Upper lobe of left lung (tissue), 6 donors: ENCODE data around the gene CCK. TPM values are rescaled to one million over a fixed set of nuclear protein-coding genes. Genes with fewer than 3 reads are reported as not detected.

Source experiments
- ATAC-seq, 2 donors: fragments of 200-7000 bp; cut with Tn5 transposase; one replicate each; pipeline ENCODE4 v1.9.1; 2022; ENCODE audit warnings: mild to moderate bottlenecking in 2 of 2, moderate library complexity in 2 of 2; ENCODE audit not compliant: low FRiP score in 2 of 2
- DNase-seq, 2 donors: peaks; one replicate each; pipeline ENCODE4 v3.0.0-alpha.2; 2019 to 2020
- H3K27ac ChIP-seq, 4 donors: fragments of 200-600 bp; sonication (generic); one replicate each; pipeline ENCODE4 v1.5.1; 2016 to 2019
- H3K27me3 ChIP-seq, 4 donors: fragments of 200-600 bp; sonication (generic); one replicate each; pipeline ENCODE4 v1.5.1; 2017 to 2019
- H3K36me3 ChIP-seq, 4 donors: fragments of 200-600 bp; sonication (generic); one replicate each; pipeline ENCODE4 v1.5.1; 2016 to 2019
- H3K4me1 ChIP-seq, 4 donors: fragments of 200-600 bp; sonication (generic); one replicate each; pipeline ENCODE4 v1.5.1; 2018 to 2019
- H3K4me3 ChIP-seq, 4 donors: fragments of 200-600 bp; sonication (generic); one replicate each; pipeline ENCODE4 v1.5.1; 2017 to 2019; ENCODE audit warnings: mild to moderate bottlenecking in 2 of 4, moderate library complexity in 1 of 4
- H3K9me3 ChIP-seq, 4 donors: fragments of 200-600 bp; sonication (generic); one replicate each; pipeline ENCODE4 v1.5.1; 2018 to 2019
- CTCF ChIP-seq, 6 experiments: fragments of 450-650 bp in 4 of 6; fragments of 200-600 bp in 2 of 6; sonication (generic) in 2 of 6; IDR thresholded peaks; one replicate each; pipeline ENCODE4 v1.5.1; 2016 to 2019; ENCODE audit warnings: antibody characterized with exemption in 6 of 6
- EP300 ChIP-seq, 4 donors: sonication (generic); formaldehyde crosslinking; IDR thresholded peaks; one replicate each; pipeline ENCODE4 v1.5.1; 2017; ENCODE audit warnings: antibody characterized with exemption in 4 of 4, control low read depth in 2 of 4
- POLR2A ChIP-seq, 4 donors: fragments of 450-650 bp; IDR thresholded peaks; one replicate each; pipeline ENCODE4 v1.5.1; 2016 to 2017; ENCODE audit warnings: antibody characterized with exemption in 4 of 4, mild to moderate bottlenecking in 2 of 4
- POLR2AphosphoS5 ChIP-seq, 2 donors: sonication (generic); formaldehyde crosslinking; IDR thresholded peaks; one replicate each; pipeline ENCODE4 v1.5.1; 2017; ENCODE audit warnings: antibody characterized with exemption in 2 of 2
- WGBS, 2 donors: methylation state at CpG; one replicate each; pipeline ENCODE4 v1.1.5; 2017 to 2018; 5-methylcytosine and 5-hydroxymethylcytosine counted together
- total RNA-seq, 6 donors: library from RNA; depleted of rRNA in 4 of 6; stranded (reverse); fragments of >200 nt in 4 of 6; gene quantifications; one replicate each; pipeline versions ENCODE4 v1.1.0 to v1.2.1, GENCODE V29; 2016 to 2021
- donor health status: DM: no; HTN: no; CAD: no; lungs with moderate emphysema.
- donor health status: DM: no; HTN: yes; CAD: no; lungs with severe emphysema.

Gene CCK
- total RNA-seq, 6 donors from 2014 or later, result 2.0 to 7.3 (median 3.3) TPM; not detected in 3

- no peaks in the 10 kb centered on the region for H3K36me3 ChIP-seq
- DNase-seq (no peak), ATAC-seq (peak in 1 of 2 donors; percentile 52)
- no peak overlapping the region for H3K4me3 ChIP-seq
- TF ChIP-seq POLR2A (IDR thresholded peaks at IDR 0.05) (no peak), CTCF (IDR thresholded peaks at IDR 0.05) (no peak), EP300 (IDR thresholded peaks at IDR 0.05) (no peak), POLR2AphosphoS5 (IDR thresholded peaks at IDR 0.05) (no peak)
- 73 to 83% methylated on average over 3 of the region's 3 CpGs for WGBS, 2 donors
- H3K27ac ChIP-seq, result no peak overlapping the region
- no peaks in the 10 kb centered on the region for H3K27me3 ChIP-seq
- no peaks in the 10 kb centered on the region for H3K4me1 ChIP-seq
- H3K9me3 ChIP-seq, result peaks cover 0 to 12% (median 4%) of the 10 kb centered on the region in 4 donors
Observed at GRCh38 chr3:42276141-42277132, 10.5 kb upstream of the CCK start.

GRCh38 chr3:42275217-42275616 is 9.2 kb upstream of the CCK start:
- Histone ChIP-seq H3K4me1 (no peaks in the 10 kb centered on the region), H3K36me3 (no peaks in the 10 kb centered on the region), H3K4me3 (no peak overlapping the region), H3K9me3 (peaks cover 0 to 12% (median 2%) of the 10 kb centered on the region in 4 donors), H3K27ac (no peak overlapping the region), H3K27me3 (no peaks in the 10 kb centered on the region)
- DNase-seq (no peak), ATAC-seq (no peak)
- WGBS, 2 donors, result 43 to 46% methylated on average over 1 of the region's 1 CpG
- TF ChIP-seq CTCF (IDR thresholded peaks at IDR 0.05), result no peak
- no peak for TF ChIP-seq EP300 (IDR thresholded peaks at IDR 0.05)
- TF ChIP-seq POLR2AphosphoS5 (IDR thresholded peaks at IDR 0.05), result no peak
- TF ChIP-seq POLR2A (IDR thresholded peaks at IDR 0.05), result no peak

GRCh38 chr3:42274266-42274665 is 8.3 kb upstream of the CCK start:
- ATAC-seq, result no peak
- H3K36me3 ChIP-seq, result no peaks in the 10 kb centered on the region
- DNase-seq, result no peak
- no peaks in the 10 kb centered on the region for H3K4me1 ChIP-seq
- no peak overlapping the region for H3K27ac ChIP-seq
- H3K9me3 ChIP-seq, result peaks cover 0 to 6% (median 0%) of the 10 kb centered on the region in 4 donors
- no peaks in the 10 kb centered on the region for H3K27me3 ChIP-seq
- no peak overlapping the region for H3K4me3 ChIP-seq
- TF ChIP-seq CTCF (IDR thresholded peaks at IDR 0.05), result no peak
- no peak for TF ChIP-seq EP300 (IDR thresholded peaks at IDR 0.05)
- TF ChIP-seq POLR2A (IDR thresholded peaks at IDR 0.05), result no peak
- TF ChIP-seq POLR2AphosphoS5 (IDR thresholded peaks at IDR 0.05), result no peak

- WGBS, 2 donors, result 28 to 54% methylated on average over 2 of the region's 2 CpGs
Observed at GRCh38 chr3:42273361-42273760, 7.4 kb upstream of the CCK start.

More at GRCh38 chr3:42273361-42273760, 7.4 kb upstream of the CCK start:
- Histone ChIP-seq H3K4me1 (no peaks in the 10 kb centered on the region), H3K27ac (no peak overlapping the region), H3K27me3 (no peaks in the 10 kb centered on the region), H3K4me3 (no peak overlapping the region), H3K9me3 (peaks cover 0 to 6% (median 0%) of the 10 kb centered on the region in 4 donors), H3K36me3 (no peaks in the 10 kb centered on the region)
- no peak for DNase-seq
- no peak for ATAC-seq
- TF ChIP-seq POLR2A (IDR thresholded peaks at IDR 0.05), result no peak
- no peak for TF ChIP-seq EP300 (IDR thresholded peaks at IDR 0.05)
- no peak for TF ChIP-seq CTCF (IDR thresholded peaks at IDR 0.05)
- no peak for TF ChIP-seq POLR2AphosphoS5 (IDR thresholded peaks at IDR 0.05)
